Measurements from ENCODE around the gene EAF1. TPM values are rescaled to one million over a fixed set of nuclear protein-coding genes. Genes with fewer than 3 reads are reported as not detected.

Gene EAF1
- total and polyA plus RNA-seq, 2 donors (not counting 1 experiment from before 2014, with no cell fraction given), result 11.1 to 22.6 TPM

- Histone ChIP-seq H3K27ac (ENCODE audit: insufficient read depth, low read length) (no peak overlapping the region), H4K20me1 (ENCODE audit: control insufficient read depth, extremely low read depth, insufficient read depth, low read length) (no peaks in the 10 kb centered on the region), H2AFZ (ENCODE audit: low read length) (no peak overlapping the region), H3K9me3 (ENCODE audit: control insufficient read depth, insufficient read depth, low read depth, low read length) (no peaks in the 10 kb centered on the region), H3K9ac (ENCODE audit: insufficient read depth, low read length) (no peak overlapping the region), H3K79me2 (ENCODE audit: control insufficient read depth, insufficient read depth, low read length) (no peaks in the 10 kb centered on the region), H3K4me2 (ENCODE audit: extremely low read depth, insufficient read depth, low read length) (no peak overlapping the region), H3K4me1 (ENCODE audit: control insufficient read depth, extremely low read depth, insufficient read depth, low read length) (no peaks in the 10 kb centered on the region), H3K27me3 (ENCODE audit: control insufficient read depth, insufficient read depth, low read length) (no peaks in the 10 kb centered on the region), H3K36me3 (ENCODE audit: control insufficient read depth, insufficient read depth, low read length) (no peaks in the 10 kb centered on the region), H3K4me3 (replicated peaks in 1 of 4; ENCODE audit: control extremely low read depth in 1 of 4, insufficient read depth in 1 of 4, low read depth in 3 of 4, low read length in 4 of 4) (no peak overlapping the region)
- DNase-seq (ENCODE audit: low read depth in 2 of 2), result no peak
- TF ChIP-seq EZH2 (IDR thresholded peaks at IDR 0.05; ENCODE audit: low read length, missing control alignments), result no peak
- no peak for TF ChIP-seq CTCF (conservative IDR thresholded peaks at IDR 0.05 in 1 of 2, IDR thresholded peaks at IDR 0.05 in 1 of 2; ENCODE audit: low read depth in 1 of 2, low read length in 2 of 2)
These were observed 38.6 kb downstream of the EAF1 start for GRCh38 chr3:15465876-15466585.

GRCh38 chr3:15467227-15468181 is 40.1 kb downstream of the EAF1 start:
- H3K4me3 ChIP-seq (replicated peaks in 1 of 4; ENCODE audit: control extremely low read depth in 1 of 4, insufficient read depth in 1 of 4, low read depth in 3 of 4, low read length in 4 of 4), result no peak overlapping the region
- no peaks in the 10 kb centered on the region for H3K4me1 ChIP-seq (ENCODE audit: control insufficient read depth, extremely low read depth, insufficient read depth, low read length)
- no peak overlapping the region for H3K9ac ChIP-seq (ENCODE audit: insufficient read depth, low read length)
- no peaks in the 10 kb centered on the region for H3K9me3 ChIP-seq (ENCODE audit: control insufficient read depth, insufficient read depth, low read depth, low read length)
- no peak overlapping the region for H3K27ac ChIP-seq (ENCODE audit: insufficient read depth, low read length)
- no peaks in the 10 kb centered on the region for H4K20me1 ChIP-seq (ENCODE audit: control insufficient read depth, extremely low read depth, insufficient read depth, low read length)
- no peaks in the 10 kb centered on the region for H3K36me3 ChIP-seq (ENCODE audit: control insufficient read depth, insufficient read depth, low read length)
- TF ChIP-seq EZH2 (IDR thresholded peaks at IDR 0.05; ENCODE audit: low read length, missing control alignments) (no peak), CTCF (conservative IDR thresholded peaks at IDR 0.05 in 1 of 2, IDR thresholded peaks at IDR 0.05 in 1 of 2; ENCODE audit: low read depth in 1 of 2, low read length in 2 of 2) (no peak)
- no peak for DNase-seq (ENCODE audit: low read depth in 2 of 2)
- no peaks in the 10 kb centered on the region for H3K79me2 ChIP-seq (ENCODE audit: control insufficient read depth, insufficient read depth, low read length)
- no peaks in the 10 kb centered on the region for H3K27me3 ChIP-seq (ENCODE audit: control insufficient read depth, insufficient read depth, low read length)
- H2AFZ ChIP-seq (ENCODE audit: low read length), result no peak overlapping the region
- no peak overlapping the region for H3K4me2 ChIP-seq (ENCODE audit: extremely low read depth, insufficient read depth, low read length)

GRCh38 chr3:15470261-15470660 is 42.9 kb downstream of the EAF1 start:
- no peak for TF ChIP-seq CTCF (conservative IDR thresholded peaks at IDR 0.05 in 1 of 2, IDR thresholded peaks at IDR 0.05 in 1 of 2; ENCODE audit: low read depth in 1 of 2, low read length in 2 of 2)
- no peak for TF ChIP-seq EZH2 (IDR thresholded peaks at IDR 0.05; ENCODE audit: low read length, missing control alignments)
- H3K4me1 ChIP-seq (ENCODE audit: control insufficient read depth, extremely low read depth, insufficient read depth, low read length), result no peaks in the 10 kb centered on the region
- DNase-seq (ENCODE audit: low read depth in 2 of 2), result no peak
- no peak overlapping the region for H3K27ac ChIP-seq (ENCODE audit: insufficient read depth, low read length)
- H4K20me1 ChIP-seq (ENCODE audit: control insufficient read depth, extremely low read depth, insufficient read depth, low read length), result no peaks in the 10 kb centered on the region
- no peaks in the 10 kb centered on the region for H3K27me3 ChIP-seq (ENCODE audit: control insufficient read depth, insufficient read depth, low read length)
- H3K4me3 ChIP-seq (replicated peaks in 1 of 4; ENCODE audit: control extremely low read depth in 1 of 4, insufficient read depth in 1 of 4, low read depth in 3 of 4, low read length in 4 of 4), result no peak overlapping the region
- no peaks in the 10 kb centered on the region for H3K36me3 ChIP-seq (ENCODE audit: control insufficient read depth, insufficient read depth, low read length)
- H3K9me3 ChIP-seq (ENCODE audit: control insufficient read depth, insufficient read depth, low read depth, low read length), result no peaks in the 10 kb centered on the region
- H3K4me2 ChIP-seq (ENCODE audit: extremely low read depth, insufficient read depth, low read length), result no peak overlapping the region
- no peak overlapping the region for H2AFZ ChIP-seq (ENCODE audit: low read length)
- no peak overlapping the region for H3K9ac ChIP-seq (ENCODE audit: insufficient read depth, low read length)
- no peaks in the 10 kb centered on the region for H3K79me2 ChIP-seq (ENCODE audit: control insufficient read depth, insufficient read depth, low read length)
